Astrocyte (in vitro differentiated cells and primary cell): ENCODE results near the gene SCARF2. TPM values are rescaled to one million over a fixed set of nuclear protein-coding genes. Genes with fewer than 3 reads are reported as not detected.

Source experiments
- DNase-seq: peaks from one replicate; pipeline ENCODE4 v3.0.0-alpha.2; 2010; ENCODE audit warnings: low read depth
- FAIRE-seq: peaks from 2 replicates; lab custom pipeline; 2011; peaks lifted over from hg19 to GRCh38; lab: Jason Lieb, UNC
- H2AFZ ChIP-seq: 2 replicates; pipeline ENCODE4 v1.6.0; 2012; ENCODE audit warnings: low read depth, low read length, inconsistent platforms
- H3K27ac ChIP-seq: 2 replicates; pipeline ENCODE4 v1.5.1; 2011; ENCODE audit warnings: low read depth, low read length, inconsistent platforms
- H3K27me3 ChIP-seq: 2 replicates; pipeline ENCODE4 v1.6.0; 2011; ENCODE audit warnings: low read length, inconsistent platforms; ENCODE audit not compliant: insufficient read depth
- H3K36me3 ChIP-seq: 2 replicates; pipeline ENCODE4 v1.5.1; 2011; ENCODE audit warnings: low read length, inconsistent platforms; ENCODE audit not compliant: insufficient read depth
- H3K4me1 ChIP-seq: 2 replicates; pipeline ENCODE4 v1.5.1; 2011; ENCODE audit warnings: low read length, inconsistent platforms; ENCODE audit not compliant: insufficient read depth
- H3K4me2 ChIP-seq: 2 replicates; pipeline ENCODE4 v1.6.0; 2012; ENCODE audit warnings: low read length, inconsistent platforms
- H3K4me3 ChIP-seq: 2 replicates; pipeline ENCODE4 v1.5.1; 2011; ENCODE audit warnings: low read depth, mild to moderate bottlenecking, low read length, inconsistent platforms; ENCODE audit not compliant: insufficient read depth
- H3K79me2 ChIP-seq: 2 replicates; pipeline ENCODE4 v1.6.0; 2012; ENCODE audit warnings: mild to moderate bottlenecking, low read length, inconsistent platforms; ENCODE audit not compliant: insufficient read depth
- H3K9ac ChIP-seq: 2 replicates; pipeline ENCODE4 v1.6.0; 2012; ENCODE audit warnings: mild to moderate bottlenecking, low read length, inconsistent platforms
- H3K9me3 ChIP-seq: 2 replicates; pipeline ENCODE4 v1.5.1; 2012; ENCODE audit warnings: low read depth, mild to moderate bottlenecking, low read length, inconsistent platforms; ENCODE audit not compliant: insufficient read depth
- H4K20me1 ChIP-seq: 2 replicates; pipeline ENCODE4 v1.6.0; 2012; ENCODE audit warnings: low read length, inconsistent platforms; ENCODE audit not compliant: insufficient read depth
- H3K27ac Mint-ChIP-seq: one replicate; pipeline ENCODE4 v1.8.0; 2021; ENCODE audit warnings: mild to moderate bottlenecking, mixed read lengths; ENCODE audit not compliant: unreplicated experiment
- H3K27me3 Mint-ChIP-seq: one replicate; pipeline ENCODE4 v1.8.0; 2021; ENCODE audit warnings: low read depth, mixed read lengths; ENCODE audit not compliant: unreplicated experiment
- H3K36me3 Mint-ChIP-seq: one replicate; pipeline ENCODE4 v1.8.0; 2021; ENCODE audit warnings: low read depth, mixed read lengths; ENCODE audit not compliant: unreplicated experiment
- H3K4me1 Mint-ChIP-seq: one replicate; pipeline ENCODE4 v1.8.0; 2021; ENCODE audit warnings: low read depth, mixed read lengths; ENCODE audit not compliant: unreplicated experiment
- H3K4me3 Mint-ChIP-seq: one replicate; pipeline ENCODE4 v1.8.0; 2021; ENCODE audit warnings: mild to moderate bottlenecking, moderate library complexity, mixed read lengths; ENCODE audit not compliant: unreplicated experiment
- H3K9me3 Mint-ChIP-seq: one replicate; pipeline ENCODE4 v1.8.0; 2021; ENCODE audit warnings: mild to moderate bottlenecking, mixed read lengths; ENCODE audit not compliant: unreplicated experiment
- EZH2 ChIP-seq: IDR thresholded peaks from 2 replicates; pipeline ENCODE4 v1.6.1; 2012; ENCODE audit warnings: mild to moderate bottlenecking, low read length, inconsistent platforms; ENCODE audit not compliant: insufficient read depth
- total RNA-seq: library from RNA; stranded (reverse); gene quantifications from 2 replicates; pipeline ENCODE4 v1.2.1, GENCODE V29; 2021
- TF ChIP-seq, protein P1 (sequence below): IDR thresholded peaks from 2 replicates; pipeline ENCODE4 v1.5.1; 2011; ENCODE audit warnings: low read depth, mild to moderate bottlenecking, inconsistent platforms, low read length, moderate library complexity; ENCODE audit not compliant: insufficient read depth

The SCARF2 gene
- total RNA-seq, 1 donor from 2014 or later: 17.3 TPM

DNA sequence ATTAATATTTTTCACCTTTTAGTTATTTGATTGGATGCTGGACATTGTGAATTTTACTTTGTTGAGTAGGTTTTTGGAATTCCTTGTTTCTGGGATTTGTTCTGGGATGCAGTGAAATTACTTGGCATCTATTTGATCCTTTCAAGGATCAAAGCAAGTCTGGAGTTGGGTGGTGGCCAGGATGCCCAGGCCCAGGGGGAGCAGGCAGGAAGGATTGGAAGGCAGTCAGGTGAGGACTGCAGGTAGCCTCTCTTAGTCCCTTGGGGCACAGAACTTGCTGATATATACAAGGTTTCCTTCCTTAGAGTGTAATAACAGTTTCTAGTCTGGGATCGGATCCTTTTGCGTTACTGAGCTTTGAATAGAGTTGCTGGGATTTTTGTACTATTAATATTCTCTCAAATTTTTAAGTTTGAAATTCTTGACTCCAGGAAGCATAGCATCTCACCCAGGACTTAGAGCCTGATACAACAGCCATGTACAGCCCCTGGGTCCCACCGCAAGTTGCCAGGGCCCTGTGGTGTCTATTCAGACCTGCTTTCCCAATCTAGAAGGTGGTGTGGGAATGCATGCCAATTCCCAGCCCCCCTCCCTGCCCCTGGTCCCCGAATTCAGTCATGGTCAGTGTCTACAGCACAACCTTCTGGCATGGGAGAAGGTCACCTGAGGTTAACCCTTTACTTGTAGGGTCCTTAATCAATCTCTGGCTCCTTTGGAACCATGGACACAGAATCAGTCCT, 37.6 kb downstream of the SCARF2 start:
- Histone ChIP-seq H3K27me3 (no peaks in the 10 kb centered on the region), H3K4me2 (no peak overlapping the region), H3K27ac (no peak overlapping the region), H3K79me2 (peaks cover 36% of the 10 kb centered on the region), H4K20me1 (peaks cover 40% of the 10 kb centered on the region), H3K9me3 (no peaks in the 10 kb centered on the region), H2AFZ (no peak overlapping the region), H3K4me3 (no peak overlapping the region), H3K36me3 (peaks cover 2% of the 10 kb centered on the region), H3K4me1 (peaks cover 2% of the 10 kb centered on the region), H3K9ac (no peak overlapping the region)
- FAIRE-seq: no peak
- no peak overlapping the region for H3K4me3 Mint-ChIP-seq
- H3K9me3 Mint-ChIP-seq: no peaks in the 10 kb centered on the region
- H3K27me3 Mint-ChIP-seq: no peaks in the 10 kb centered on the region
- TF ChIP-seq, protein P1, sequence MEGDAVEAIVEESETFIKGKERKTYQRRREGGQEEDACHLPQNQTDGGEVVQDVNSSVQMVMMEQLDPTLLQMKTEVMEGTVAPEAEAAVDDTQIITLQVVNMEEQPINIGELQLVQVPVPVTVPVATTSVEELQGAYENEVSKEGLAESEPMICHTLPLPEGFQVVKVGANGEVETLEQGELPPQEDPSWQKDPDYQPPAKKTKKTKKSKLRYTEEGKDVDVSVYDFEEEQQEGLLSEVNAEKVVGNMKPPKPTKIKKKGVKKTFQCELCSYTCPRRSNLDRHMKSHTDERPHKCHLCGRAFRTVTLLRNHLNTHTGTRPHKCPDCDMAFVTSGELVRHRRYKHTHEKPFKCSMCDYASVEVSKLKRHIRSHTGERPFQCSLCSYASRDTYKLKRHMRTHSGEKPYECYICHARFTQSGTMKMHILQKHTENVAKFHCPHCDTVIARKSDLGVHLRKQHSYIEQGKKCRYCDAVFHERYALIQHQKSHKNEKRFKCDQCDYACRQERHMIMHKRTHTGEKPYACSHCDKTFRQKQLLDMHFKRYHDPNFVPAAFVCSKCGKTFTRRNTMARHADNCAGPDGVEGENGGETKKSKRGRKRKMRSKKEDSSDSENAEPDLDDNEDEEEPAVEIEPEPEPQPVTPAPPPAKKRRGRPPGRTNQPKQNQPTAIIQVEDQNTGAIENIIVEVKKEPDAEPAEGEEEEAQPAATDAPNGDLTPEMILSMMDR: no peak
- TF ChIP-seq EZH2: no peak
- H3K36me3 Mint-ChIP-seq: peaks cover 18% of the 10 kb centered on the region
- no peak overlapping the region for H3K27ac Mint-ChIP-seq
- no peak for DNase-seq
- H3K4me1 Mint-ChIP-seq: peaks cover 15% of the 10 kb centered on the region

DNA sequence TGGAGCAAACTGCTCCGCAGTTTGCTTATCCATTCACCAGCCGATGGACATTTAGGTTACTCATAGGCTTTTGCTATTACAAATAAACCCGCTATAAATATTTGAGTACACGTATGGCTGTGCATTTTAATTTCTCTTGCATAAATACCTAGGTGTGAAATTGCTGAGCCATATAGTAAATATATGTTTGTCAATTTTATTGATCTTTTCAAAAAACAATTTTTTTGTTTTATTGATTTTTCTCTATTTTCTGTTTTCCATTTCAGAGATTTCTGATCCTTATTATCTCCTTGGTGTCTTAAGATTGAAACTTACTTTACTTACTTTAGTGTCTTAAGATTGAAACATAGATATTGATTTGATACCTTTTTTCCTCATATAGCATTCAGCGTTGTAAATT, 39.2 kb downstream of the SCARF2 start:
- Histone ChIP-seq H3K9me3 (no peaks in the 10 kb centered on the region), H3K9ac (no peak overlapping the region), H3K27me3 (no peaks in the 10 kb centered on the region), H4K20me1 (peaks cover 42% of the 10 kb centered on the region), H3K27ac (no peak overlapping the region), H3K4me3 (no peak overlapping the region), H3K36me3 (no peaks in the 10 kb centered on the region), H3K4me1 (peaks cover 5% of the 10 kb centered on the region), H3K4me2 (no peak overlapping the region), H3K79me2 (peaks cover 44% of the 10 kb centered on the region), H2AFZ (no peak overlapping the region)
- Mint-ChIP-seq H3K27ac (no peak overlapping the region), H3K4me1 (peaks cover 19% of the 10 kb centered on the region), H3K36me3 (peaks cover 7% of the 10 kb centered on the region), H3K9me3 (no peaks in the 10 kb centered on the region), H3K27me3 (no peaks in the 10 kb centered on the region), H3K4me3 (no peak overlapping the region)
- no peak for TF ChIP-seq EZH2
- TF ChIP-seq, protein P1: no peak
- DNase-seq: no peak
- no peak for FAIRE-seq

- Histone ChIP-seq H3K9ac (no peak overlapping the region), H3K27me3 (no peaks in the 10 kb centered on the region), H3K4me1 (peaks cover 5% of the 10 kb centered on the region), H3K9me3 (no peaks in the 10 kb centered on the region), H3K4me2 (no peak overlapping the region), H3K27ac (no peak overlapping the region), H3K36me3 (no peaks in the 10 kb centered on the region), H3K79me2 (peaks cover 44% of the 10 kb centered on the region), H4K20me1 (peaks cover 42% of the 10 kb centered on the region), H2AFZ (no peak overlapping the region), H3K4me3 (no peak overlapping the region)
- FAIRE-seq (no peak), DNase-seq (no peak)
- peaks cover 19% of the 10 kb centered on the region for H3K4me1 Mint-ChIP-seq
- H3K27ac Mint-ChIP-seq: no peak overlapping the region
- H3K36me3 Mint-ChIP-seq: peaks cover 4% of the 10 kb centered on the region
- H3K27me3 Mint-ChIP-seq: no peaks in the 10 kb centered on the region
- TF ChIP-seq, protein P1: no peak
- no peak for TF ChIP-seq EZH2
- no peak overlapping the region for H3K4me3 Mint-ChIP-seq
- no peaks in the 10 kb centered on the region for H3K9me3 Mint-ChIP-seq
These were observed 40.1 kb downstream of the SCARF2 start for GRCh38 chr22:20397498-20397897.
